Right lung (tissue), 5 donors: ENCODE results near the gene KIT. TPM values are rescaled to one million over a fixed set of nuclear protein-coding genes. Genes with fewer than 3 reads are reported as not detected.

Source experiments
- DNase-seq, 2 donors: peaks; one replicate each; pipeline ENCODE4 v3.0.0-alpha.2; 2013
- polyA plus RNA-seq, 5 donors: library from polyadenylated mRNA; unstranded; fragments of 120-200 nt; gene quantifications; one replicate each; pipeline versions ENCODE4 v1.2.1 to v1.2.3, GENCODE V29; 2013; ENCODE audit warnings: inconsistent platforms in 1 of 5, low replicate concordance in 1 of 5; ENCODE audit not compliant: insufficient read length in 5 of 5, insufficient read depth in 1 of 5

The KIT gene
- polyA plus RNA-seq, 5 donors, result 49.1 to 84.3 (median 80.5) TPM

DNA sequence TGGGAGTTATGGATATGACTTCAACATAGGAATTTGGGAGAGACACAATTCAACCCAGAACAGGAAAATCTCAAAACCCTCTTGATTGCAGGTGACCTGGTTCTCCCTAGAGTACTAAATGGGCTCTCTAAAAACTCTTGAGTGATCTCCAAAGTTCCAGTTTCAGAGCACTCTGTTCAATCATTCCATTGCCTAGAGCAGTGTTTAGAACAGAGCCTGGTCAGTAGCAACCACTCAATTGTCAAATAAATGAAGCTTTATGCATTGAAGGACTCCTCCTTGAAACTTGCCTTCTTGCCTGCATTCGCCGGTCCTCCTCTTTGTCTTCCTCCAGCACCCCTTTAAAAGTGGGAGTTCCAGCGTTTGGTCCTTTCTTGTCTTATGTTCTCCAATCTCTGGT lies 85.8 kb downstream of the KIT start:
- no peak for DNase-seq

GRCh38 chr4:54744487-54744886 lies 86.7 kb downstream of the KIT start:
- no peak for DNase-seq

GRCh38 chr4:54745031-54745770 lies 87.4 kb downstream of the KIT start:
- no peak for DNase-seq

DNA sequence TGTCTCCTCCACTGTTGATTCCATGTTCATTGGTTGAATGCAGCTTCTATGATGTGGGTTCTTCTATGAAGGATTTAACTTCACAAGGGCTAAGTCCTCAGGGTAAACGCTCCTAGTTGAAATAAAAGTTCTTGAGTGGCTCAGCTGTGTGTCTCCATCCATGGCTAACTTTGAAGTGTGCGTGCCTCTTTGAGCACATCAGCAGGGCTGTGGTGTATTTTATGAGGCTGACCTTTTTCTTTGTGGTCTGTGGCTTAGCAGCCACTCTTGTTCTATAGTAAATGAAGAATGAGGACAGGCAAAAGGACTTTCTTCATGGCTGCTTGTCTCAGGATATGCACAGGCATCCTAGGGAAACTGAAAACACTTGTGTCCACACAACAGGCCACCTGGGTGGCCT lies 88.5 kb downstream of the KIT start:
- DNase-seq, result no peak

GRCh38 chr4:54750341-54750740 lies 92.6 kb downstream of the KIT start:
- DNase-seq, result no peak

DNA sequence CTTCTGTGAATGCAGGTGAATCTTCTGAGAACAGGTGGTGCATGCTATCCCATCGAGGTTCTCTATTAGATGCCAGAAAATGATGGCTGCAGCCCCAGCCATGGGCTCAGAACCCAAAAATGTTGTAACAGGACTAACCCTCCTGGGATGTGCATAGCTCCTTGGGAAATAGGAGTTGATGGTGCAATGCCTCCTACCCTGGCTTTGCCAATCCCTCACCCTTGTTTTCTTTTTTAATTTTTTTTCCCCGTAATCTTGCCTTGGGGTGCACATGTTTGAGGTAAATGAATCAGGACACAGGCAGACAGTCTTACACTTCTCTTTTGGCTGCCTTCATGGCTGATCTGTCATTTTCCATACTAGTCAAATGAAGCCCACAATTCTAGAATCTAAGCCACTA lies 96.6 kb downstream of the KIT start:
- no peak for DNase-seq

- DNase-seq, result no peak
These were observed 106.7 kb downstream of the KIT start for GRCh38 chr4:54764476-54764875.

DNA sequence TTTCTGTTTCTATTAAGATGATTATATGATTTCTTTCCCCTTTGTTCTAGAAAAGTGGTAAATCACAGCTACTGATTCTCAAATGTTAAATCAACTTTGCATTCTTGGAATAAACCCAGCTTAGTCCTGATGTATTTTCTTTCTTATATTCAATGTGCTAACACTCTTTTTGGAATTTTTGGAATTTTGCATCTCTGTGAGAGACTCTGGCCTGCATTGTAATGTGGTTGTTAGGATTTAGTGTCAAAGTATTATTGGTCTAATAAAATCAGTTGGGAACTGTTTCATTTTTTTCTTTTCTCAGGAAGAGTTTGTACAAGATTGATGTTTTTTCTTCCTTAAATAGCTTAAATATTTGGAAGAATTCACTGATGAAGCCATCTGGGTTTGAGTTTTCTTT lies 109.6 kb downstream of the KIT start:
- DNase-seq, result no peak

DNA sequence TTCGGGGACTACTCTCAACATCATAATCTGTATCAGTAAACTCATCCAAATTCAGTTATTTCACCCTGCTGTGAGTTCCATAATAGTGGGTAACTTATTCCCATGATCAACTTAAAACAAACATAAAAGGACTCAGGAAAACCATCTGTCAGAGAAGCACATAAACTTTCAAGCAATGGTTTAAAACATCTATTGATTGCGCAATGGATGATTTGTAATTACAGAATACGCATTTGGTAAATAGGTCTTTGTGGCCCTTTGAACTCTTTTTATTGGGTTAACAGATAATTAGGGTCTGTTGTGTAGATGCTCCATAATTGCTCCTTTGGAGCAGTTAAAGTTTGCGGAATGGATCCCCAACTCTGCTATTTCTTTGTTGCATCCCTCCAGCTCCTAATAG lies 115.3 kb downstream of the KIT start:
- DNase-seq, result no peak

DNA sequence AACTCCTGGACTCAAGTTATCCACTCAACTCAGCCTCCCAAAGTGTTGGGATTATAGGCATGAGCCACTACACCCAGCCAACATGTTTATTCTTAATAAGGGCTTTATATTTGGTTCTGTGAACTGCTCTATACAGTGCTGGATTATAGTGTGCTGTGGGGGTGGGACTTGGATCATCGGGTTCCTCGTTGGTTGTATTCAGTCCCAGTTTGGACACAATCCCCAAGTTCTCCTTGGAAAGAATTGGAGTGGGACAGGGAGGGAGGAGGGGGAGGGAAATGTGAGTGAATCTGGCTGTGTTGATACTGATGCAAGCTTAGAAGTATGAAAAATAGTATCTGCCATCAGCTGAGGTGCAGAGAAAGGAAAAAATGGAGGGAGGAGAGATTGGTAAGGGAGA lies 121.3 kb downstream of the KIT start:
- no peak for DNase-seq

- DNase-seq, result no peak
These were observed 121.9 kb downstream of the KIT start for GRCh38 chr4:54779476-54780148.

- DNase-seq, result no peak
These were observed 122.4 kb downstream of the KIT start for GRCh38 chr4:54780149-54780495.

GRCh38 chr4:54781756-54782155 lies 124.0 kb downstream of the KIT start:
- DNase-seq, result peak; percentile 81 to 82

GRCh38 chr4:54783402-54784110 lies 125.8 kb downstream of the KIT start:
- no peak for DNase-seq

DNA sequence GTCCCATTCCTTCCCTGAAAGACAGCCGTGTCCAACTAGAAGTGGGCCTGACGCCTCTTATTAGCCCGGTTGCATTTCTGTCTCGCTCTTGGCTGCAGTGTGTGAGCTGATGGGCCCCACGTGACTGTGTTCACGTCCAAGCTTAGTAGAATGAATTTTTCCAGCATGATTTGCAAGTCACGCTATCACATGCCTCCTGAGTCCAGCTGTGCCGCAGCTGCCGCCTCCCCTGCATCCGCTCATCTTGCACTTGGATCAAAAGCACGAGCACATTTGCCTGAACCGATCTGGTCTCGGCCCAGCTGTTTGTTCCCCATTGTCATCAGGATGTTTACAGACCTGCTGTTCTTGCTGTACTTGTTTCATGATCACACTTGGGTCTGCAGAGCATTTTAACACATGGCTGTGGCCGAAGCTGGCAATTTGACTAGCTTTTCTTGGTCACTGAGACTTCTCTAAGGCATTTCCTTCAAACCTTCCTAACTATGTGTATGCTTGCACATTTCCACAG lies 126.5 kb downstream of the KIT start:
- DNase-seq, result peak; percentile 95
